HG02885 (cell line): ENCODE results near the gene DSP.

Experiments
- ATAC-seq: cut with Tn5 transposase; IDR thresholded peaks from one replicate; pipeline ENCODE4 v1.9.1; 2021; ENCODE audit warnings: mild to moderate bottlenecking; ENCODE audit not compliant: unreplicated experiment, poor library complexity

The DSP gene

GRCh38 chr6:7636151-7636550 is 94.7 kb downstream of the DSP start:
- no peak for ATAC-seq
